ENCODE data around the gene CATSPER4.
A peak's percentile ranks its signal among the peaks of the same experiment; 100 is the strongest.

The CATSPER4 gene

DNA sequence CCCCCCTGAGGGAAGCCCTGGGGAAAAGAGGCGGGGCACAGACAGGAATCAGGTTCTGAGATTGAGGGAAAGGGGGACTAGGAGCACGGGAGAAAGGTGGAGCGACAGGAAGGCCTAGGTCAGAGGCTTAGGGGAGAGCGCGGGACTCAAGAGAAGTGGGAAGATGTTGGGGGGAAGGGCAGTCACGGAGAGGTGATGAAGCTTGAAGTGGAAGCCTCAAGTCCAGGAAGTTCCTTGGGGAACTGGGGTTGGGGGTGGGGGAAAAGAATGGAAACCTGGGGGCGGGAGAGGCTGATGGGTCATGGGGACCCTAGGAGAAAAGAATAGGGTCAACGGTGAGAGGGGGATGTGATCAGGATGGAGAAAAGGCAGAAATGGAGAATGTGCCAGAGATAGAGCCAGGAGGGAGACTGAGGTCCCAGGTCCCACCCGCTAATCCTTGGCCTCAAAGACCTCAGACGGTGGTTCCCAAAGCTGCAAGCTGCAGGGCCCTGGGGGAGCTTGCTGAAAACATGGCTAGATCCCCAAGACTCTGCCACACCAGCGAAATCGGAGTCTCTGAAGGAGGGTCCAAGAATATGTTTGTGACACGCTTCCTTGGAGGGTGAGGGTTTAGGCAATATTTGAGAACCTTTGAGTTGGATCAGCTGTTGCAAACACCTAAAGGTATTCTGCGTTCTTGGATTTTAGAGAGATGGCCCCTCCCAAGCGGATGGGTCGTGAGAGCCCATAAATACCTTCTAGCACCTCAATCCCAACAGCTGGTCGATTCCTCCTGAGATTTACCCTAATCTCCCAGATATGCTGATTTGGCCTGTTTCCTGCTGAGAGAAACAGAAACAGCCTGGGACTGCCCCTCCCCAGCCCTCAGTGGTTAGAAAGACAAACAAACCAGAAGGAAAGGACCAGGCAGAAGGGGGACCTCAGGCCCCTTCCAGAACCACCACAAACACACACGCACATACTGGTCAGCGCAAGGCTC, 25.2 kb upstream of the CATSPER4 start:
- DNase-seq (ENCODE audit: low read depth in 2 of 2), result no peak

GRCh38 chr1:26166719-26167281, 23.6 kb upstream of the CATSPER4 start:
- no peak for DNase-seq (ENCODE audit: low read depth in 2 of 2)

DNA sequence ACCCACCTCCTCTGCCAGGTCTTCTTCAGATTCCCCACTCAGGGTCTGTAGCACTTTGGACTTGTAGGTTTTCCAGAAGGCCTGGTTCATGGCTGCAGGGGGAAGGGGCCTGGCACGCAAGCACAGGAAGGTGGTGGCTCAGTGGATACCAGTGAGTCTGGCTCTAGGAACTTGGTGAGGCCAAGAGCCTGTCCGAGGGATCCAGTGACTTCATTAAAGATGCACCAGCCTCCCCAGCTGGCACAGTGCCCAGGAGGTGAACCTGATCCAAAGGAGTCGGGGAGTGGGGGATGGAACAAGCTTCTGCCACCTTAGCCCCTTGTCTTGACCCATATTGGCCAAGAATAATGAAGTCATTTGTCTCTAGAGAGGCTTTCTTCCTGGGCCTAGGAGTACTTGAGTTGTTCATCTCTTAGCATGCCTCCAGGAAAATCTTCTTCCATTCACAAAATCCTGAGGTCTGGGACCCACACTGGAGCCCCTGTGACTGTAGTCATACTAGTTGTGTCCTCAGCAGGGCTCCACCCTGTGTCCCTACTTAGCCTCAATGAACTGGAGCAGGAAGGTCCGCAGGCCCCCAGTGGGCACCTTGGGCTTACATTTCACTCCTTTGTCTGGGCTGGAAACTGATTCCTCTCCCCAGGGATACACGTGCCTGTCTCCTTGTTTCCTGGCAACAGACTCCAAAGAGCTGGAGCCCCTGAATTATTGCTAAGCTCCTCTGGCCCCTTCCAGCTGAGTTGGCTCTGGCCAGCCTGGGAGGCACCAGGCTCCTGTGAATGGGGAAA, 21.8 kb upstream of the CATSPER4 start, which contains the start of gene C1orf232:
Gene C1orf232 (minus strand): TSS at position 554 of the 788 bp plus-strand sequence. CDS start 464 bp downstream, at position 90.
- no peak for DNase-seq (ENCODE audit: low read depth in 2 of 2)

- DNase-seq (ENCODE audit: low read depth in 2 of 2), result no peak
These were observed 21.2 kb upstream of the CATSPER4 start for GRCh38 chr1:26169198-26169554.

DNA sequence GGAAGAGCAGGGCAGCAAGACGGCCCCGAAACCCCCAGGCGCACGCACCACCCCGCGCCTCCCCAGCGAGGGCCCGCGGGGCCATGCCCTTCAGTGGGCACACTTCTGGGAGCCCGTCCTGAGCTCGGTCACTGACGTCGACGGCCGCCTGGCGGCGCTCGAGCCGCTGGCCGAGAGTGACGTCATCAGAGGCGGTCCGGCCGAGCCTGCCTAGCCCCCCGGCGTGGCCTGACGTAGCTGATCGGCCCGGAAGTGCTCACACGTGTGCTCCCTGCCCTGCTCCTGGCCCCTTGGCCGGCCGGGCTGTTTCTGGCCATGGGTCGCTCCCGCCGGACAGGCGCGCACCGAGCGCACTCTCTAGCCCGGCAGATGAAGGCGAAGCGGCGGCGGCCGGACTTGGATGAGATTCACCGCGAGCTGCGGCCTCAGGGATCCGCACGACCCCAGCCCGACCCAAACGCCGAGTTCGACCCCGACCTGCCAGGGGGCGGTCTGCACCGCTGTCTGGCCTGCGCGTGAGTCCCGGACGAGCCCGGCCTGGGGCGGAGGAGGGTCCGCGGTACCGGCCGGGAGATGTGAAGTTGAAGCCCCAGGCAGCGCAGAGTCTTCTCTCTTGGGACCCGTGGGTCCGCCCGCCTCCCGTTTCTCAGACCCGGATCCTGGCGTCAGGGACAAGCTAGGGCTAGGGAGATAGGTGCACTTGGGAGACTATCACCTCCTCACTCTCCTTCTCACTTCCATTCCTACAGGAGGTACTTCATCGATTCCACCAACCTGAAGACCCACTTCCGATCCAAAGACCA, 20.5 kb upstream of the CATSPER4 start, which contains the start of gene ZNF593:
Gene ZNF593 (plus strand): TSS at position 240 of the 803 bp plus-strand sequence. CDS start 76 bp downstream, at position 316.
- peak; percentile 86 to 88 for DNase-seq (ENCODE audit: low read depth in 2 of 2)

- no peak for DNase-seq (ENCODE audit: low read depth in 2 of 2)
These were observed 20.0 kb upstream of the CATSPER4 start for GRCh38 chr1:26170472-26170821.

DNA sequence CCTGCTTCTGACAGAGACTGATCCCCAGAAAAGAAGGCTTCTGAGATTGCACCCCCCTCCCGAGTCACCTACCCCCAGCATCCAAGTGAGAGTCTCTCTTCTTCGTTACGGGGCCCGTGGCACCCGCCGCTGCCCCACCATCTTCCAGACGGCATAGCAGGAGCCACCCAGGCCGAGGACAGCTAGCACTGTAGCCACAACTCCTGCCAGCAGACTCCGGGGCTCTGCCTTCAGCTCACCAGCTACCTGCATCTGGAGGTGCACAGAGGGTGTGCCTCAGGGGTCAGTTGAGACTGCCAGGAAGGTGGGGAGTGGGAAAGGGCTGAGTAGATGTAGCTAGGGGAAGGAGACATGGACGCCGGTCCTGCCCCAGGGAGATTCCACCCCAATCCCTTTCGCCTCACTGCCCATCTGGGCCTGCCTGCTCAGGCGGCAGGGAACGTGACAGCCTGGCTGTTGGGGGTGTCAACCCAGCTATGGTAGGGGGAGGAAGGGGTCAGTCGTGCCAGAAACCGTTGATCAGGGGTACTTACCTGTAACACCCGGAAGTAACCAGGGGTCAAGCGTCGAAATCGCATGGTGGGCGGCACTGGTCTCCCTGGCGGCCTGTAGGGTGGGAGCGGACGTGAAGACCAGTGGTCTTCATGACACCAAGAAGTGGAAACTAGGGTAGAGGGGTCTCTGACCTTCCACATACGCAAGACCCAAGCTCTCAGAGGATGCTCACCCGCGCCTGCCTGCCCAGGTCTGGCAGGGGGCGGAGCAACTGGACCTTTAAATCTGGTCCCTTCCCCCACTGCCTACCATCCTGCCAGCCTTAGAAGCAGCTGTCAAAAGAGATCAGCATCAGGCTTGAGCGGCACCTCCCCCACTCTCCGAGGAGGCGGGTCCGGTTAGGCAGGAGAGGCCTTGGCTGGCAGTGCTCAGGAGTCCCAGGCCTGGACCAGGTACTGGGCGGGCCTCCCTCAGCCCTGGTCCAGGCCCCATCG, 19.0 kb upstream of the CATSPER4 start, which contains the start of gene ZNF593OS:
Gene ZNF593OS (minus strand): TSS at position 749 of the 989 bp plus-strand sequence. CDS start 171 bp downstream, at position 578.
- no peak for DNase-seq (ENCODE audit: low read depth in 2 of 2)

- no peak for DNase-seq (ENCODE audit: low read depth in 2 of 2)
These were observed 15.1 kb upstream of the CATSPER4 start for GRCh38 chr1:26175346-26175745.

- DNase-seq (ENCODE audit: low read depth in 2 of 2), result no peak
These were observed 13.2 kb upstream of the CATSPER4 start, which contains the start of gene CNKSR1 for GRCh38 chr1:26177182-26177684. Gene CNKSR1 (plus strand): TSS chr1:26177491. CDS start chr1:26177548, 57 bp downstream.

GRCh38 chr1:26180010-26180506, 10.3 kb upstream of the CATSPER4 start:
- DNase-seq (ENCODE audit: low read depth in 2 of 2), result no peak

DNA sequence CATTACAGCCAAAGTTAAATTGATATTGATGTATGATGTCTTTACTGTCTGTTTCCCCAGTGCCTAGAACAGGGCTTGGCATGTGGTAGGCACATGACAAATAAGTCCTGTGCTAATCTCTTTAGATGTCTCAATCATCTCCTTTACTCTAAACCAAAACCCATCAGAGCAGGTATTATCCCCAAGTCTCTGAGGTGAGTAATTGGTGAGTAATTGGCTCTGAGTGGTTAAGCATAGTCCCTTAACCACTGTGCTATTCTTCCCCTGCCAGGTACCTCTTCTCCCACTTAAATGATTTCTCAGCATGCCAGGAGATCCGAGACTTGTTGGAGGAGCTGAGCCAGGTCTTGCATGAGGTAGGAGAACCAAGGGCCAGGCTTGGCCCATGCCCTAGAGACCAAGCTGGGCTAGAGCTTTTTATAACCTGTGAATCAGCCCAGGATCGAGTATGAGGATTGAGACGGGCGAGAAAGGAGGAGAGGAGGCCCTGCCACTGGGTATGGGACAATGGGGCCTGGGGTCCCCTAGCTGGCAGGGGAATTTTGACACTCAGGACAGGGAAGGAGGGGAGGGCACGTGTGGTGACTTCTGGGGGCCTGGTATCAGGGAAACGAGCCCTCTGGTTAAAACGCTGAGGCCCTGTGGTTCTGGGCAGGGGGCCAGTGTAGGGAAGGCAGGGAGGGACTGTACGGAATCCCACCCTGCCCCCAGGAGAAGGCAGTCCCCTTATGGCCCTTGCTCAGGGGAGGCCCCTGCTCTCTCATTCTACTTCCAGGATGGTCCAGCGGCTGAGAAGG, 8.6 kb upstream of the CATSPER4 start:
- DNase-seq (ENCODE audit: low read depth in 2 of 2), result no peak

DNA sequence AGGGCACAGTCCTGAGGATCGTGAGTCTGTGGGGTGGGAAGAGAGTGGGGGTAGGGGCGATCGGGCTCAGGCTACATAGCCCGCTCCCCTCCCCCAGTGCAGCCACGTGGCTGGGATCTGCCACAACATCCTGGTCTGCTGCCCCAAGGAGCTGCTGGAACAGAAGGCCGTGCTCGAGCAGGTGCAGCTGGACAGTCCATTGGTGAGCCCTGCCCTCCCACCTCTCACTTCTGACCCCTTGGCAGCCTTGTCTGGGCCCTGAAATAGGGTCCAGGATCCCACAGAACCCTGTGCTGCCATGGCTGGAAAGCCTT, 8.1 kb upstream of the CATSPER4 start:
- no peak for DNase-seq (ENCODE audit: low read depth in 2 of 2)

DNA sequence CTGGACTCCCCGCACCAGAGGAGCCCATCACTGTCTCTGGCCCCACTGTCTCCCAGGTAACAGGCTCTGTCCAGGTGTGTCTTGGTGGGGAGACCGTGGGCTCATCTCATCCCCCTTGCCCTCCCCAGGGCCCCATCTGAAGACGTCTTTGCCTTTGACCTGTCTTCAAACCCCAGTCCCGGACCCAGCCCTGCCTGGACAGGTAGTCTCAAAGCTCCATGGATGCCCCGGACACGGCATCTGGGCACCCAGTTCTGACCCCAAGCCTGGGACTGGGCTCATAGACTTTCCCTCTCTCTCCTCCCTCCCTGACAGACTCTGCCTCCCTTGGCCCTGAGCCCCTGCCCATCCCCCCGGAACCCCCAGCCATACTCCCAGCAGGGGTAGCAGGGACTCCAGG, 6.3 kb upstream of the CATSPER4 start:
- DNase-seq (ENCODE audit: low read depth in 2 of 2), result no peak

- DNase-seq (ENCODE audit: low read depth in 2 of 2), result no peak
These were observed 5.5 kb upstream of the CATSPER4 start for GRCh38 chr1:26184883-26185282.

GRCh38 chr1:26187882-26188281, 2.5 kb upstream of the CATSPER4 start:
- no peak for DNase-seq (ENCODE audit: low read depth in 2 of 2)

DNA sequence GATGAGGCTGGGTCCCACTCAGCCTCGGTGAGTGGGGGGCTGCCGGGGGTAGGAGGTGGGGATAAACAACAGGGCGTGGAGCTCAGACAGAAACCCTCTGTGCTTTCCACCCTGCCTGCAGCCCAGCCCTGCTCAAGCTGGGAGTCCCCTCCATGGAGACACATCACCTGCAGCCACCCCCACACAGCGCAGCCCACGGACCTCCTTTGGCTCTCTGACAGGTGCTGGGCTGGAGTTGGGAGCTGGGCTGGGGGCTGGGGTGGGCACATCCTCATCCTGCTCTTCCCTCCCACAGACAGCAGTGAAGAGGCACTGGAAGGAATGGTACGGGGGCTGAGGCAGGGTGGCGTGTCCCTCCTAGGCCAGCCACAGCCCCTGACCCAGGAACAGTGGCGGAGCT, 1.9 kb upstream of the CATSPER4 start:
- DNase-seq (ENCODE audit: low read depth in 2 of 2), result no peak

DNA sequence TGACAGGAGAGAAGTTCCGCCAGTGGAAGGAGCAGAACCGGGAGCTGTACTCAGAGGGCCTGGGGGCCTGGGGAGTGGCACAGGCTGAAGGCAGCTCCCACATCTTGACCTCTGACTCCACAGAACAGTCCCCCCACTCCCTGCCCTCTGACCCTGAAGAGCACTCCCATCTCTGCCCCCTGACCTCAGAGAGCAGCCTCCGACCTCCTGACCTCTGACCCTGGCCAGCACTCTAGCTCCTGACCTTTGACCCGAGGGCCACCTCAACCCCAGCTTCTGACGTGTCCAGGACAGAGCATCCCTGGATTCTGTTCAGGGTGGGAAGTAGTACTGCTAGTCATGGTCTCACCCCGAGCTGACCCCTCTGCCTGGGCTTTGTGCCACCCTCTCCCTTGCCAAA, 1.1 kb upstream of the CATSPER4 start:
- DNase-seq (ENCODE audit: low read depth in 2 of 2), result no peak

- DNase-seq (ENCODE audit: low read depth in 2 of 2), result no peak
These were observed 589 bp upstream of the CATSPER4 start for GRCh38 chr1:26189751-26190275.

GRCh38 chr1:26191739-26192138, 1.3 kb downstream of the CATSPER4 start:
- DNase-seq (ENCODE audit: low read depth in 2 of 2), result no peak

Data from stimulated activated CD8-positive, alpha-beta memory T cell treated with anti-CD3 and anti-CD28 coated beads, Interleukin-2, amount 100 ng/mL, for 48 hours (primary cell).